Glomerular visceral epithelial cell (primary cell): ENCODE results near the gene SYCP2L.
"Not testable (repeated sequence)": the region's sequence is repeated elsewhere in the genome, so short reads cannot be mapped to it uniquely, and the experiment has no call there.

Source experiments
- DNase-seq: peaks from one replicate; pipeline ENCODE4 v3.0.0-alpha.2; 2016; ENCODE audit errors: extremely low spot score

Gene SYCP2L

DNA sequence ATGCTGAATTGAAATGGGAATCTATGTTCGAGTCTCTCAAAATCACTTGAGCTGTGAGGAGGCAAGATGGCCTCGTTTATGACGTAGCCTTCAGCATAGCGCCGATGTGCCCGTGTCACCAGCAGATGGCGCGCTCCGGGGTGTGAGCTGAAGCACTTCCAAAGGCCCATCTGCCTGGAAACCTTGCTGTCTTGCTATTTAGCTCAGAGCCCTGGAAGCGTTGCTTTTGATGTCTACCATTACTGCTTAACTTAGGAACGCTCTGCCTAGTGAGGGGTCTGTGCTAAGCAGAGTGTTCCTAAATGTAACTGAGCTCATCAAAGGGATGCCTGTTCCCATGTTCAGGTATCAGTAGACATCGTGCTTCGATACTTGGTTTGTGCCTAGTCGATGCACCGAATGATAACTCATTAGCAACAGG is 67.7 kb downstream of the SYCP2L start:
- peak; percentile 74 for DNase-seq

- no peak for DNase-seq
These were observed 69.9 kb downstream of the SYCP2L start for GRCh38 chr6:10956776-10957175.

GRCh38 chr6:10957414-10957886 is 70.6 kb downstream of the SYCP2L start:
- no peak for DNase-seq

- no peak for DNase-seq
These were observed 73.3 kb downstream of the SYCP2L start for GRCh38 chr6:10960171-10960570.

GRCh38 chr6:10961837-10962236 is 75.0 kb downstream of the SYCP2L start:
- no peak for DNase-seq

DNA sequence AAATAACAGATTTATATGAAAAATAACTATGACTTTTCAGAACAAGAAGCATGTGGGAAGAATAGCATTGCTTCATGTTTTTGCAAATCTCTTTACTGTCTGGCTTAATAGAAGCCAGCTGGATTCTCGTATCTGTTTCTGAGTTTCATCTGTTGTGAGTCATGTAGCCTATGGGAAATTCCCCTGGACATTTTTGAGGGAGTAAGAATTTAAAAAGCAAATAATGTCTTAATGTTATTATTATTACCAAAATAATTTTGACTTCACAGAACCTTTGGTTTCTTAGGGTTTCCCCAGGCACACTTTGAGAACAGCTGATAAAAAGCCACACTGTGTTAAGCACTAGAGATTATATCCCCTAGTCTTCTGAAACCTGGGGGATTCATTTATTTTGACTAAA is 75.8 kb downstream of the SYCP2L start:
- DNase-seq, result peak; percentile 49

DNA sequence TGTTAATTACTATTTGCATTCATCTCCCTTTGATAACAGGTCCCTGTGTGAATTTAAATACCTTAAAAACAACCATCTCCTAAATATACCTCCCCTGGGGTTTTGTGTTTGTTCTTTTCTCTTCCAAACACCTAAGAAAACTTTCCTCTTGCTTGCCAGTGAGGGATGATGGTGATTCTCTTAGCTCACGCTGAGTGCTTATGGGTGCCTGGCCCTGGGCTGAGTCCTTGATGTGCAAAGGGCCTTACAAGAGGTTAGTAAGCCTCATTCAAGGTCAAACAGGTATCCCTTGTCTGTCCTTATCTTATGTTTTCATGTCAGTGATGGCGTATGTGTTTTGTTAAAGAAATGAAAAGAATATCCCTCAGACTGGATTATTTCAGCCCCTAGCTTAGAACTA is 76.3 kb downstream of the SYCP2L start:
- DNase-seq, result no peak

DNA sequence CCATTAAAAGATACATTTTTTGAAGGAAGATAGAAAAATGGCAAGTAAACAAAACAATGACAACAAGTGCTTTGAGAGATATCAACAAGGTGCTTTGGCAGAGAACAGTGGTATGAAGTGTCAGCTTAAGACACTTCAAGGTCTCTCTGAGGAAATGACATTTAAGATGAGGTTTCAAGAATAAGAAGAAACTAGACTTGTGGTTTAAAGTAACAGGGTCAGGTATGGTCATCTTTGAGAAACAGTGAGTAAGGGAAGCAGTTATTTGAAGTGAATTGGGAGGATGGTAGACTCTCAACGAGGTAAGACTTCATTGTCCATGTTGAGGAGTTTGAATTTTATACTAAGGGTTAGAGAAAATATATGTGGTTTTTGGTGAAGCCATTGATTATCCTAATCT is 77.8 kb downstream of the SYCP2L start:
- DNase-seq, result no peak

DNA sequence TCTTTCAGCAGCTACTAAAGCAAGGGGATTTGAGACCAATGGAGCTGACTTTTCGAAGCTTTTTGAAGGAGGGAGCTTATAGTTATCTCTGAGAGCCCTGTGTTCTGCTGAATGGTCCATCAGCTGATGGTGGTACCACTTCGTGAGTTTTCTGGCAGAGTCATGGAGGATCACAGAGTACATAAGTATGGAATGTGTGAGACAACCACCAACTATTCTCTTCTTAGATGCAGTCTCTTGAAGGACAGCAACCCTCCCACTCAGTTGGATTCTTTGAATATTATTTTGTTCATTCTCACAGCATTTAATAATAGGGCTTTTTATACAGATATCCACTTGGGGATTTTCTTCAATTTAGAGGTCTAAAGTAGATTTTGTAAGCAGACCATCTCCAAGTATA is 81.9 kb downstream of the SYCP2L start:
- DNase-seq, result no peak

- DNase-seq, result no peak
These were observed 83.9 kb downstream of the SYCP2L start for GRCh38 chr6:10970731-10971130.

- DNase-seq, result no peak
These were observed 85.3 kb downstream of the SYCP2L start for GRCh38 chr6:10972196-10972595.

DNA sequence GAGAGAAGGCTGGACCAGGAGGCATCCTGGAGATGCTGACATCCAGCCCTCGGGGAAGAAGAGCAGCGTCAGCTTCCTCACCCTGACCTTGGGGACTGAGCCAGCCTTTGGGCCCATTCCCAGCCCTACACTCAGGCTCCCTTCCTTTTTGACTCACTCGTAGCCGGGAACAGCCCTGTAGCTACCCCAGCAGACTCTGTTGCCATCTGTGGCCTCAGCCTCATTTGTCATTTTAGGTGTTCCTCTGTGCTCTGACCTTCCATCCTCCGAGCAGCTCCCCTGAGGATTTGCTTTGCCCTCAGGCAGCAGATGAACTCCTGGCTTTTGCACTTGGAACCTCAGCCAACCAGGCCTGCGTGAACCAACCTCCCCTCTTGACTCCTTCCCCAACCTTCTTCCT is 89.7 kb downstream of the SYCP2L start:
- no peak for DNase-seq

GRCh38 chr6:10977231-10977968 is 90.5 kb downstream of the SYCP2L start:
- DNase-seq, result no peak

GRCh38 chr6:10979603-10980002 is 92.8 kb downstream of the SYCP2L start:
- no peak for DNase-seq

- DNase-seq, result no peak
These were observed 94.6 kb downstream of the SYCP2L start for GRCh38 chr6:10981409-10981808.

DNA sequence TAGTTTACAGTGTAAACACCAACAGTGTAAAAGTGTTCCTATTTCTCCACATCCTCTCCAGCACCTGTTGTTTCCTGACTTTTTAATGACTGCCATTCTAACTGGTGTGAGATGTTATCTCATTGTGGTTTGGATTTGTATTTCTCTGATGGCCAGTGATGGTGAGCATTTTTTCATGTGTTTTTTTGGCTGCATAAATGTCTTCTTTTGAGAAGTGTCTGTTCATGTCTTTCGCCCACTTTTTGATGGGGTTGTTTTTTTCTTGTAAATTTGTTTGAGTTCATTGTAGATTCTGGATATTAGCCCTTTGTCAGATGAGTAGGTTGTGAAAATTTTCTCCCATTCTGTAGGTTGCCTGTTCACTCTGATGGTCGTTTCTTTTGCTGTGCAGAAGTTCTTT is 98.1 kb downstream of the SYCP2L start:
- not testable (repeated sequence) for DNase-seq

DNA sequence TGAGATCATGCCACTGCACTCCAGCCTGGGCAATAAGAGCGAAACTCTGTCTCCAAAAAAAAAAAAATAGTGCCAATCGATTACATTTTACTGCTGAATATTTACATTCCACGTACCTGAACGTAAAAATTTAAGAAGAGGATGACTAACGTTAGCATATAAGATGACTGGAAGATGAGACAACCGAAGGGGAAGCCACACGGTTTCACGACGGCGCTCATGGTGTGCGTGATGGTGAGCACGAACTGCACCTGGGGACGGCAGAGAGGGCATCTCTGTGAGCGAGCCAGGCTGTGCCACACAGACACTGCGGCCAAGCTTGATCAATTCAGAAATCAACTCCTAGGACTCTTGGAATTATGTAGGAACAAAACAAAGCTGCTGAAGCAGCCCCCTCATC is 102.7 kb downstream of the SYCP2L start:
- DNase-seq, result no peak

GRCh38 chr6:10991115-10991514 is 104.3 kb downstream of the SYCP2L start:
- no peak for DNase-seq

GRCh38 chr6:10993896-10994295 is 107.0 kb downstream of the SYCP2L start:
- no peak for DNase-seq

DNA sequence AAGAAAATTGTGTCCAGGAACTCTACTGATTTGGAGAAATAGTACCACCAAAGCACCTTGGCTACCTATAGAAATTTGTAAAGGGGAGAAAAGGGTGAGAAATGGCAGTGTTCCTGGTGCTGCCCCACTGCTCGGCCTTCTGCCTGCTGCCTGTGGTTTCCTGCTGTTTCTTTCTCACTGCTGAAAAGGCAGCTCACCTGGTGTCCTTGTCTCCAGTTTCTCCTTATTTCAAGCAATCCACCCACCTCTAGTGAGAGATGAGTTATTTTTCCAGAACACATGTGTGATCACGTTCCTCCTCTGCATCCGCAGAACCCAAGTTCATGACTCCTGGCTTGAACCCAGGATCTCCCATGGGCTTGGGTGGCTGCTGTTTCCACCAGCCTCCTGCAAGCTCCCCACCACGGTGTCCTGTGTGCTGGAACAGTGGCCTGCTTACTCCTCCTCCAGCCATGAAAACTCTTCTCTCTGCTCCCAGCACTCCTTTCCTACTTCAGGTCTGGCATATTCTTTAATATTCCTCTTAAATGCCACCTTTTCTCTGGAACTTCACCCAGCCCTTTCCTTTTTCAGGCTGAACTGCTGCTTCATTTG is 108.4 kb downstream of the SYCP2L start:
- DNase-seq, result no peak

- no peak for DNase-seq
These were observed 113.1 kb downstream of the SYCP2L start for GRCh38 chr6:10999994-11000393.

DNA sequence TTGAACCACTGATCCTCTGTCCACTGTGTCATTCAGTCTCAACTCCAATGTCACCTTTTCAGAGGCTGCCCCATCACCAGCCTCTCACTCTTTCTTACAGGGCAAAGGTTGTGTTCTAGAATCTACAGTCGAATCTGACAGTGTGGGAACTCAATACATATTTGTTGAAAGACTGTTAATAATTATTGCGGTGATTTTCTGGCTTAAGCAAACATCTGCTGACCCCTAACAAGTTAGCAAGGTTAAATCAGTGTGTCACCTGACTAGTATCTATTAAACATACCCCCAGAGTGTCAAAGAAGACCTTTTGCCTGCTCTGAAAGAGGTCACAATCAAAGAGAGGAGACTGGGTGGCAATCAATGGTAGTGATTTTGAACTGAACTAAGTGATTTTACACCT is 115.3 kb downstream of the SYCP2L start:
- DNase-seq, result no peak

- DNase-seq, result not testable (repeated sequence)
These were observed 116.4 kb downstream of the SYCP2L start for GRCh38 chr6:11003297-11003696.

DNA sequence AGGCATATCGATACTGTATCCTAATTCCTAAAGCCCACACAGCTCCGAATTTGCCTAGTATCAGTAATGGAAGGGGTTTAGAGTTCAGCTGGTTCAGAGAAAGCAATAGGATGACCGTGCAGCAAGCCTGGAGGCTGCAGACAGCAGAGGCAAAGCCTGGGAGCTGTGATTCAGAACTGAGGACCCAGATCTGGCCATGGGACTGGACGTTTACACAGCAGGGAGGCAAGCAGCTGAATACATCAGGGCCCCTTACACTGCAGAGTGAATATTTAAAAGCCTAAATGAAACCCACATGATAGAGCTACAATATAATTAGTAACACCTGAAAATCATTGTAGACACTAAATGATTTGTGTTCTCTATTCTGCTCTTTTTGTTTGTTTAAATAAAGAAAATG is 119.2 kb downstream of the SYCP2L start:
- no peak for DNase-seq
